NCI-H2196 (cell line): Measurements from ENCODE around the gene KIAA0586.

Experiments
- DNase-seq: peaks from one replicate; lab custom pipeline; 2025; ENCODE audit not compliant: unreplicated experiment; lab: John Stamatoyannopoulos, UW

The KIAA0586 gene

DNA sequence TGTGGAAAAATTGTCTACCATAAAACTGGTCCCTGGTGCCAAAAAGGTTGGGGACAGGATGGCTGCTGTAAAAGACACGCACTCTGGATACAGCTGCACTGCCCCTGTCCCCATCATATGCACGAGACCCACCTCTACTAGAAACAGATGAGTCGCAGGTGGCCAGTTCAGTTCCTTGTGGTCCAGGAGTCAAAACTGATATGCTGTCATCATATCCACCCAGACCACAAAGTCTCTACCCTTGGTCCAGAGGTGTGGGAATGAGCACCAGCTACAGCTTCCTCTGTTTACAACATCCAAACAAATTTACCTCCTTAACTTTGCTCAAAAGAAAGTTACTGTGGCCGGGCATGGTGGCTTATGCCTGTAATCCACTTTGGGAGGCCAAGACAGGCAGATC lies 166.5 kb downstream of the KIAA0586 start:
- DNase-seq, result no peak

GRCh38 chr14:58597041-58597440 lies 169.5 kb downstream of the KIAA0586 start:
- no peak for DNase-seq

GRCh38 chr14:58598028-58598803 lies 170.7 kb downstream of the KIAA0586 start:
- DNase-seq, result no peak

GRCh38 chr14:58598804-58599525 lies 171.4 kb downstream of the KIAA0586 start:
- DNase-seq, result no peak

- no peak for DNase-seq
Measured at GRCh38 chr14:58599707-58600106, 172.2 kb downstream of the KIAA0586 start.
